ENCODE results near the gene ERMARD.
A peak's percentile ranks its signal among the peaks of the same experiment; 100 is the strongest.

Gene ERMARD

DNA sequence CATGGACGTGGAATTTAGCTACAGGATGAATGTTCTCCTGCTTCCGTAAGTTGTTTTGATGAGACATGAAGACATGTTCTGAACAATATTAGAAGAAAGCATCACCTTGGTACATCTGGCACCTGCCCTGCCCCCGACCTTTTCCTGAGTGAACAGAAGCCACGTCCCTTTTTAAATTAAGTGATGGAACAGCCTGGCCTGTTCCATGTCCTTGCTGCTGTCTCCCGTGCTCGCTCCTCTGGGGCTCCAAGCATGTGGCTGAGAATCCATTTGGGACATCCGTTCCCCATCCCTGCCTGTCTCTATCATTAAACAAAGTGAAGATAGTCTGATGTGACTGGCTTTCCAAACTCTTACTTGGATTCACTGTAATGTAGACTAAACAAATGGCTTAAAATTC, 36.4 kb downstream of the ERMARD start:
- TF ChIP-seq, protein P1, sequence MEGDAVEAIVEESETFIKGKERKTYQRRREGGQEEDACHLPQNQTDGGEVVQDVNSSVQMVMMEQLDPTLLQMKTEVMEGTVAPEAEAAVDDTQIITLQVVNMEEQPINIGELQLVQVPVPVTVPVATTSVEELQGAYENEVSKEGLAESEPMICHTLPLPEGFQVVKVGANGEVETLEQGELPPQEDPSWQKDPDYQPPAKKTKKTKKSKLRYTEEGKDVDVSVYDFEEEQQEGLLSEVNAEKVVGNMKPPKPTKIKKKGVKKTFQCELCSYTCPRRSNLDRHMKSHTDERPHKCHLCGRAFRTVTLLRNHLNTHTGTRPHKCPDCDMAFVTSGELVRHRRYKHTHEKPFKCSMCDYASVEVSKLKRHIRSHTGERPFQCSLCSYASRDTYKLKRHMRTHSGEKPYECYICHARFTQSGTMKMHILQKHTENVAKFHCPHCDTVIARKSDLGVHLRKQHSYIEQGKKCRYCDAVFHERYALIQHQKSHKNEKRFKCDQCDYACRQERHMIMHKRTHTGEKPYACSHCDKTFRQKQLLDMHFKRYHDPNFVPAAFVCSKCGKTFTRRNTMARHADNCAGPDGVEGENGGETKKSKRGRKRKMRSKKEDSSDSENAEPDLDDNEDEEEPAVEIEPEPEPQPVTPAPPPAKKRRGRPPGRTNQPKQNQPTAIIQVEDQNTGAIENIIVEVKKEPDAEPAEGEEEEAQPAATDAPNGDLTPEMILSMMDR (IDR thresholded peaks at IDR 0.05; ENCODE audit: insufficient read depth, low read depth, low read length, missing control alignments): no peak
- H3K4me3 ChIP-seq (ENCODE audit: low read length): no peak overlapping the region
- DNase-seq (ENCODE audit: low read depth): no peak

DNA sequence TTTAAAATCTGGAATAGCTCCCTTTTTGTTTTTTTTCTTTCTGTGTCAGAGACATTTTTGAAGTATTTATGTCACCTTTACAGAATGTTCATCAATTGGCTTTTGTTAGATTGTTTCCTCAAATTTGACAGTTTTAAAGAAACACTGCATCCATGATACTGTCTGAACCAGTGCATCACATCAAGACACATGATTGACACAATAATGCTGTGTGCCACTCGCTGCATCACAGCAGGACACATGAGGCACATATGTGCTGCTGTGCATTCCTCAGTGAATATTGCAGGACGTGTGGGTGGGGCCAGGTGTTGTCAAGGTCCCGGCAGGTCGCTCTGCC, 37.4 kb downstream of the ERMARD start:
- TF ChIP-seq, protein P1 (IDR thresholded peaks at IDR 0.05; ENCODE audit: insufficient read depth, low read depth, low read length, missing control alignments): no peak
- no peak overlapping the region for H3K4me3 ChIP-seq (ENCODE audit: low read length)
- DNase-seq (ENCODE audit: low read depth): no peak

DNA sequence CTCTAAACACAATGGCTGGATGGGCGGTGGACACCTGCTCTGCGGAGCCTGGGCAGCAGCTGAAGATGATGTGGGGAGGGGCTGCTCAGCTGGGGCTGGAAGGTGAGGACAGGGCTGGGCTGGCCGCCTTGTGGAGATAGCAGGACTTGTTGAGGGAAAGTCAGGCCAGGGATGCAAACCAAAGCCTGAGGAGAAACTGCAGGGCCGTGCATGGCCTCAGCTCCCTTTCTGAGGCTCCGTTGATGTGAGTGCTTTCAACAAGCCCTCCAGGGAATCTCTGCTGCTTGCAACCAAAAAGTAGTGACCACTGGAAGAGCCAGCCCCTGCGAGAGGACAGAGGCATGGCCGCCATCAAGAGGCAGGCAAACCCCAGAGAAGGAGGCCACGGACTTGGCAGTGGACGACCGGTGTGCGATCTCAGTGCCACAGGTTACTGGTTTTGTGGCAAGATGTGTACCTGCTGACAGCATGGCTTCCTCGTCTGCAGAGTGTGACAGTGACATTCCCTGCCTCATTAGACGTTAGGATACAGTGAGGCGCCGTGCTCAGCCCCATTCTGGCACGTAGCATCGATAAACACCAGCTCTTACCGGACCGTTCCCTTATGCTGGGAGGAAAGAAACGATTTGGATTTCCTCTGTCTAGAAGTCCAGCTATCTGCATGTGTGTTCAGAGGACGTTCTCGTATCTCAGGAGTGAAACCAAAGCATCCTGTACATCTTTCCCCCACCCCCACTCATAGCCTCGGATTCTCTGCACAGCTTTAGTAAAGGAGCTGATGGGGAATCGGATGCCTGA, 37.9 kb downstream of the ERMARD start:
- no peak for DNase-seq (ENCODE audit: low read depth)
- H3K4me3 ChIP-seq (ENCODE audit: low read length): peak overlapping the region; percentile 33
- TF ChIP-seq, protein P1 (IDR thresholded peaks at IDR 0.05; ENCODE audit: insufficient read depth, low read depth, low read length, missing control alignments): no peak

DNA sequence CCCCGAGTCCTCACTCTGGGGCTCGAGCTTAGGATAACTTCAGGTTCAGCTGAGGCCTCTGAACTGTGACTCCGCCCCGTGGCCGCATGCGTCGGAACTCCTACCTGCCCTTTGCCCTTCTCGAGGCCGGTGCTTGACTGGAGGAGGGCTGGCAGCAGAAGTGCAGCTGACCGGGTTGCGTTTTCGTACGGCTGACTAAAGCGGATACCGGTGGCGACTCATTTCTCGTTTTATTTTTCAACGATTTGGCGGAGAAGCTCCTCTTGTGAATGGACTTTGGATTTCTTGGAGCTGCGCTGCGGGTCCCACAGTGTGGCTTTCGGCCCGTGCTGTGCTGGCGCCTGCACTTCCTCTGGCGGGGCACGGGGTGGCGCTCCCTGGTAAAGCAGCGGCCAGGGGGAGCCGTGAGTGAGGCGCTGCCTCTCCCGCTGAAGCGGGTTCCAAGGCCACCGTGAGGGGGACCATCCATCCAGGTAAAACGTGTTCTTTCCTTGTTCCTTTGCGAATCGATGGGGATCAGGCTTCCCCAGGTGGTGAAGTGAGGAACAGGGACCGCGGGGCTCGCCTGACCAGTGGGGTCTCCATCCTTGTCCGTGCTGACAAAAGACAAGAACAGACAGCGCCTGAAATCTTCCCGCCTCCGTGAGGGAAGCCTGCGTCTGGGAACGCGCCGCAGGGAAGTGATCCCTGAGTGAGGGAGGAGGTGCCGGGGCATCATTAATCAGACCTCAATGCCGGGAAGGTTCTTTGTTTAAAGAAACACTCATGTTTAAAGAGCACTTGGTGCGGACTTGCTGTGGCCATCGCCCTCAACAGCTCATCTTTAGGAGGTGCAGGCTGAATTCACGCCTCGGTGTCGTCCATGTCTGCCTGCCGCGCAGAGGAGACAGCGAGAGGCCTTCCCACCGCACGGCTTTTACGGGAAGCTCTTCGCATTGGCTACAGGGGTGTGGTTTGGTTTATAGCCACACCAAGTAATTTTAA, 38.8 kb downstream of the ERMARD start:
- DNase-seq (ENCODE audit: low read depth): peak; percentile 74
- TF ChIP-seq, protein P1 (IDR thresholded peaks at IDR 0.05; ENCODE audit: insufficient read depth, low read depth, low read length, missing control alignments): peak; percentile 97
- H3K4me3 ChIP-seq (ENCODE audit: low read length): peak overlapping the region; percentile 33

DNA sequence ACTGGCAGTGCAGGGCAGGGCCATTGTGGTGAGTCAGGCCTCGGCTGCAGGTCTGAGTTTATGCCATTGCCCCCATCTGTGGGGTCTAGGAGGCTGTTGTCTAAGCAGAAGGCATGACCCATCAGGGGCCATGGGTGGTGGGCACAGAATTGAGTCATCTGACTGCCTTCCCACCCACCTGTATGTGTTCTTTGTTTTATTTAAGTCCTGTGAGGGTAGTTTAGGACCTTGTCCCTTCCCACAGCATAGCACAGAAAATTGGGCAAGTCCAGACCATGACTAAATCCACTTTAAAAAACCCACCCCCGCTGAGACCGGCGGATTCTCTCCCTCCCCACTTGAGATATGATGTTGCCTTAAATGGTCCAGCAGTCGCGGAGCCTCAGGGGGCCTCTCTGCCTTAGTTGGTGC, 40.3 kb downstream of the ERMARD start:
- H3K4me3 ChIP-seq (ENCODE audit: low read length): no peak overlapping the region
- TF ChIP-seq, protein P1 (IDR thresholded peaks at IDR 0.05; ENCODE audit: insufficient read depth, low read depth, low read length, missing control alignments): no peak
- no peak for DNase-seq (ENCODE audit: low read depth)

DNA sequence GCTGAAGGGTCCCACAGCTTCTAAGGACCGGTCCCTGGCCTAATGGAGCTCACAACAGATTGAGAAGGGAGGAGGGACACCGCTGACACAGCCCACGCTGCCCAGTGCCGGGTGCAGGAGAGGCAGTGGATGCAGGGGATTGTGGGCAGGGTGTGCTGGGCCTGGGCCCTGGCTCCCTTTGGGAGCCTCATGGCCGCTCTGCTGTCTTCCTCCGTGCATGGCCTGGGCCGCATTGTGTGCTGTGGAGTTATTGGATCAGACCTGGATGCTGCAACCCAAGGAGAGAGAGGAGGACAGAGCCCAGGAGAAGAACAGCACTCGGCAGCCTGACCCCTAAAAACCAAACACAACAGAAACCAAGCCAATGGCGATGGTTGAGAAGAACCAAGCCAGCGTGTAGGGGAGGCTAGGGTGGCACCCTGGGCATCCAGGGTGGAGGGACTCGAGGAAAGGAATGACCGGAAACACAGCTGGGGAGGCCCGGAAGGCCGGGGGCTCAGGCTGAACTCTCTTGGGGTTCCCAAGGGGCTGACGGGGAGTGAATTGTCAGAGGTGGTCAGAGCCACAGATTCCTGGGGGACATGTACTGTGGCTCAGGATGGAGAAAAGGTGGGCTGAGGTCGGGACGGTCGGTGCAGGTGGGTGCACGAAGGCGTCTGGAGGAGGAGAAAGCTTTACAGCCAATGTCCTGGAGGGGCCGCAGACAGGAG, 41.0 kb downstream of the ERMARD start:
- TF ChIP-seq, protein P1 (IDR thresholded peaks at IDR 0.05; ENCODE audit: insufficient read depth, low read depth, low read length, missing control alignments): no peak

More for the DNA sequence above, 41.0 kb downstream of the ERMARD start:
- DNase-seq (ENCODE audit: low read depth): no peak
- H3K4me3 ChIP-seq (ENCODE audit: low read length): no peak overlapping the region
